Hematopoietic multipotent progenitor cell treated with erythropoietin and hydrocortisone succinate and interleukin-3 and kit ligand, for 15 days (in vitro differentiated cells): ENCODE results near the gene ANKZF1.
A peak's percentile ranks its signal among the peaks of the same experiment; 100 is the strongest.
"Not testable (repeated sequence)": the region's sequence is repeated elsewhere in the genome, so short reads cannot be mapped to it uniquely, and the experiment has no call there.

Source experiments
- DNase-seq: peaks from one replicate; pipeline ENCODE4 v3.0.0-alpha.2; 2015; ENCODE audit warnings: low spot score

ANKZF1 gene

GRCh38 chr2:219254590-219255201, 25.1 kb downstream of the ANKZF1 start:
- DNase-seq: no peak

GRCh38 chr2:219258942-219259341, 29.3 kb downstream of the ANKZF1 start:
- not testable (repeated sequence) for DNase-seq

- DNase-seq: no peak
These were observed 31.6 kb downstream of the ANKZF1 start for GRCh38 chr2:219261024-219261855.

GRCh38 chr2:219266232-219266631, 36.6 kb downstream of the ANKZF1 start:
- DNase-seq: no peak

GRCh38 chr2:219266886-219267285, 37.3 kb downstream of the ANKZF1 start:
- no peak for DNase-seq

GRCh38 chr2:219268294-219268693, 38.7 kb downstream of the ANKZF1 start:
- DNase-seq: no peak

GRCh38 chr2:219269362-219270054, 39.9 kb downstream of the ANKZF1 start:
- no peak for DNase-seq

GRCh38 chr2:219270055-219270372, 40.4 kb downstream of the ANKZF1 start:
- DNase-seq: no peak

- DNase-seq: no peak
These were observed 41.4 kb downstream of the ANKZF1 start for GRCh38 chr2:219271021-219271420.

GRCh38 chr2:219272356-219272755, 42.8 kb downstream of the ANKZF1 start:
- DNase-seq: no peak

- no peak for DNase-seq
These were observed 43.4 kb downstream of the ANKZF1 start for GRCh38 chr2:219272995-219273394.

- no peak for DNase-seq
These were observed 44.3 kb downstream of the ANKZF1 start for GRCh38 chr2:219273937-219274336.

- no peak for DNase-seq
These were observed 44.8 kb downstream of the ANKZF1 start for GRCh38 chr2:219274361-219274921.

- peak; percentile 89 for DNase-seq
These were observed 48.4 kb downstream of the ANKZF1 start for GRCh38 chr2:219277703-219278654.

GRCh38 chr2:219278655-219279150, 49.1 kb downstream of the ANKZF1 start:
- no peak for DNase-seq

GRCh38 chr2:219279151-219279915, 49.7 kb downstream of the ANKZF1 start, which contains the start of gene DNAJB2:
TSS of gene DNAJB2 (plus strand) at chr2:219279366. CDS start at chr2:219279834, 468 bp downstream.
- peak; percentile 98 for DNase-seq

GRCh38 chr2:219279916-219280516, 50.4 kb downstream of the ANKZF1 start:
- no peak for DNase-seq

GRCh38 chr2:219280651-219281050, 51.0 kb downstream of the ANKZF1 start:
- DNase-seq: peak; percentile 32

GRCh38 chr2:219281588-219281987, 52.0 kb downstream of the ANKZF1 start:
- no peak for DNase-seq

- DNase-seq: no peak
These were observed 52.8 kb downstream of the ANKZF1 start for GRCh38 chr2:219282375-219282774.
